GM21717 (cell line): Measurements from ENCODE around the gene SUSD4.
"Not testable (repeated sequence)": the region's sequence is repeated elsewhere in the genome, so short reads cannot be mapped to it uniquely, and the experiment has no call there.

Experiments used
- ATAC-seq: cut with Tn5 transposase; IDR thresholded peaks from one replicate; pipeline ENCODE4 v1.9.1; 2021; ENCODE audit warnings: mild to moderate bottlenecking, moderate library complexity; ENCODE audit not compliant: unreplicated experiment

The SUSD4 gene, protein sequence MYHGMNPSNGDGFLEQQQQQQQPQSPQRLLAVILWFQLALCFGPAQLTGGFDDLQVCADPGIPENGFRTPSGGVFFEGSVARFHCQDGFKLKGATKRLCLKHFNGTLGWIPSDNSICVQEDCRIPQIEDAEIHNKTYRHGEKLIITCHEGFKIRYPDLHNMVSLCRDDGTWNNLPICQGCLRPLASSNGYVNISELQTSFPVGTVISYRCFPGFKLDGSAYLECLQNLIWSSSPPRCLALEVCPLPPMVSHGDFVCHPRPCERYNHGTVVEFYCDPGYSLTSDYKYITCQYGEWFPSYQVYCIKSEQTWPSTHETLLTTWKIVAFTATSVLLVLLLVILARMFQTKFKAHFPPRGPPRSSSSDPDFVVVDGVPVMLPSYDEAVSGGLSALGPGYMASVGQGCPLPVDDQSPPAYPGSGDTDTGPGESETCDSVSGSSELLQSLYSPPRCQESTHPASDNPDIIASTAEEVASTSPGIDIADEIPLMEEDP

DNA sequence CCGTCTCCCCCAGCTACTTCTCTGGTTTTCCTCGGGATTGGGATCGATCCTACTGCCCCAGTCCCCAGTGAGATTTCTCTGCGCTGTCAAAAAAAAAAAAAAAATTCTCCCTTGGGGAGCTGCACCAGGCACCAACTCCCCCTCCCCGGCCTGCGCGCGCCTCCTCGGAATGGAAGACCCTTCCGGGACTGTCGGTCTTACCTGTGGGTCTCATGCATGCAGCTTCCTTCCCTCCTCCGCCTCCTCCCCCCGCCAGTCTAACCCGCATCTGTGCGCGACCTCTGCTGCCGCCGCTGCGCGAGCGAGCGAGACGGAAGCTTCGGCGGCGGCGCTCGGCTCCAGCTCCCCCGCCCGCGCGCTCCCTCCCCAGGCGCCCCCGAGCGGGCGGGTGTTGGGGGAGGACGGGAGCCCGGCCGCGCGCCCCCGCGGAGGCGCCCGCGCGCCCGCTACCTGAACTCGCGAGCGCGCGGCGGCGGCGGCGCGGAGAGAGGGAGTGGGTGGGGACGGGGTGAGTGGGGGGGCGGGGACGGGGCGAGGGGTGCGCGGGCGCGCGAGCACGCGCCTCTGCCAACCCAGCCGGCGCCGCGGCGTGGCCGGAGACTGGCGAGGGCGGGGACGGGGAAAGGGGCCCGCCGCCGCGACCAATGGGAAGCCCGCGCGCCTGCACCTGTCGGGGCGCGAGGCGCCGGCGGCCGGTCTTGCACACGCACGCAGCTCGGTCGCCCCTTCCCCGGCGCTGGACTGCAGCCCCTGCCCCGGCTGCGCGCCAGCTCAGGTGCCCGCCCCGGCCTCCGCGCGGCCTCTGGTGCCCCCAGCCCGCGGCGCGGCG is at the start of gene SUSD4:
SUSD4 (minus strand) TSS at position 321 of the 829 bp plus-strand sequence. CDS start 751 bp downstream, outside the sequence.
- no peak for ATAC-seq

DNA sequence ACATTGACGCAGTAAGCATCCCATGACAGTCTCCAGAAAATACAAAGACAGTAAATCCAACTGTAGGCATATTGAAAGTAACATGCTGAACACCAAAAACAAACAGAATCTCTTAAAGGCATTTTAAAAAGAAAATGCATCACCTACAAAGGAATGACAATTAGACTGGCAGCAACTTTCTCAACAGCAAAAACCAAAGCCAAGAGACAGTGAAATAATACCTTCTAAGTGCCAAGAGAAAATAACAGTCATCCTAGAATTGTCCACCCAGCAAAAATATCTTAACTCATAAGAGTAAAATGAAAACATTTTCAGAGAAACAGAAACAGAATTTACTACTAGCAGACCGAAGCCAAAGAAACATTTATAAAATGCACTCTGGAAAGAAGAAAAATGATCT is 49.2 kb upstream of the SUSD4 start:
- no peak for ATAC-seq

DNA sequence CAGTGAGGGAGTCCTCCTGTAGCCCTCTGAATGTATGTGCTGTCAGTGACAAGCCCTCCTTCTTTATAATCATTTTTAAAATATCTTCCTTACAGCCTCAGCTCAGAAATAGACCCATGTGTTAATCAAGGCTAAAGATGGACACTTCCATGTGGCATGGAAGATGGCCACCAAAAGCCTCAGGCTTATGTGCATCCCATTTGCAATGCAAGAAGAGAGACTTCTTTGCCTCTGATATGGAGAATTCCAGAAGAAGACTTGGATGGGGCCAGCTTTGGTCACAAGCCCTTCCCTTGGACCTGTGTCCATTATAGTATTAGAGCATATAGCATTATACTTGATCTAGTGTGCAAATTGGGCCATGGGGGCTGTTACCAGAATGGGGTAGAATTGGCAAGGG is 47.7 kb upstream of the SUSD4 start:
- no peak for ATAC-seq

DNA sequence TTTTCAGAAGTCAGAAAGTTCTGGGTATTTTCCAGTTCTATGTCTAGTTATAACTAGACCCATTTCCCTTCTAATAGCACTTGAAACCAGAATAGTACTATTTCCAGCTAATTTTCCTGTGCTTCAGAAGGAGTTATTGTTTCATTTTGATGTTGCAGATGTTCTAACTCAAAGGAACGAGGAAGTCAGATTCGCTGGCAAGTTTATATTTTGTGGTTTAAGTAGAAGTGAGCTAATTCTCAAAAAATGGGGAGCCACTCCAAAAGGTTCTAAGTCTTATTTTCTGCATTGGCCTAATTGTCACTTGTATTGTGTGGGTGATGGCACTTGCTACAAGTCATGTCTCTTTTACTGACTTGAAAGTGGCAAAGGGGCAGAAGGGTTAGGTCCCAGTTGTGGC is 47.3 kb upstream of the SUSD4 start:
- ATAC-seq, result no peak

DNA sequence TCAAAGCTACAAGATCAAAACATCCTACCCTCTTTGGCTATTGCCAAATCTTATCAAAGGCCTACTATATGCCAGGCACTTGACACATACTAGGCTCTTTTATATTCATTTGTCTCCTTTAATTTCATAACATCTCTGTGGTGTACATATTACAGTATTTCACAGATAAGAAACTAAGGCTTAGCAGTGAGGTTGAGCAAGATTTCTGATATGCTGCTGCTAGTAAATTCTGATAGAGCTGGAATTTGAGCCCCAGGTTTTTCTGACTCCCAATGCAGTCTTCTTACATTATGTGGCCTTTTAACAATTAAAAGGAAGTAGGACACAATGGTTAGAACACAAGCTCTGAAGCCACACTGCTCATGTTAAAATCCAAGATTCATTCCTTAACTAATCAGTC is 46.1 kb upstream of the SUSD4 start:
- no peak for ATAC-seq

DNA sequence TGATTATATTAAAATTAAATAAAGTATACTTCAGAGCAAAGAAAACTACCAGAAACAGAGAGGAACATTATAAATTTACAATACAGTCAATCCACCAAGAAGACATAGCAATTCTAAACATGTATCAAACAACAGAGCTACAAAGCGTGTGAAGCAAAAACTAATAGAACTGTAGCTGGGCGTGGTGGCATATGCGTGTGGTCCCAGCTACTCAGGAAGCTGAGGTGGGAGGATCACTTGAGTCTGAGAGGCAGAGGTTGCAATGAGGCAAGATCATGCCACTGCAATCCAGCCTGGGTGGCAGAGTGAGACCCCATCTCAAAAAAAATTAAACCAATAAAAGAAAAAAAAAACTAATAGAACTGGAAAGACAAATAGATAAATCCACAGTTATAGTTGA is 41.5 kb upstream of the SUSD4 start:
- no peak for ATAC-seq

DNA sequence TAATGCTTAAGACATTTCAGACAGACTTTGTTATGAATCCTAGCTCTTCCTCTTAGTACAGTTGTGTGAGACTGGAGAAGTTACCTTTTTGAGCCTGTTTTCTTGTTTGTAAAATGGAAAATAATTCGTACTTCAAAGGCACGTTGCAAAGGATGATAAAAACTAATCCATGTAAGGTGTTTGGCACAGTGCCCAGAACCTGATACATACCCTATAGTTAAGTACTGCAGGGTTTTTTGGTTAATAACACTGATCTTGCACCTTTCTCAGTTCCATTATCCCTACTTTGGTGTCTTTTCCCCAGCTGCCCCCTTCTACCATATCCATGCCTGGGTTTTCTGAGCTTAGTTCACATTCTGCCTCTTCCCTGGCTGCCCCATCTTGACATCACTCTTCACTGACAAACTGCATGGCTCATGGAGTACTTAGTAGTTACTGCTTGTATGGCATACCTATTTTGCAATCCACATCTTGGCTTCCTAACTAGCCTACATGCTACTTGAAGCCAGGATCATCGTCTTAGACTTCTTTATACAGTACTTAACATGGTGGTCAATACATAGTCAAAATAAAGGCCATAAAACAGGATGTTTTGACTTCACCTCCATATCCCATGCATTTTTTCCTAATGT is 39.3 kb upstream of the SUSD4 start:
- ATAC-seq, result no peak

DNA sequence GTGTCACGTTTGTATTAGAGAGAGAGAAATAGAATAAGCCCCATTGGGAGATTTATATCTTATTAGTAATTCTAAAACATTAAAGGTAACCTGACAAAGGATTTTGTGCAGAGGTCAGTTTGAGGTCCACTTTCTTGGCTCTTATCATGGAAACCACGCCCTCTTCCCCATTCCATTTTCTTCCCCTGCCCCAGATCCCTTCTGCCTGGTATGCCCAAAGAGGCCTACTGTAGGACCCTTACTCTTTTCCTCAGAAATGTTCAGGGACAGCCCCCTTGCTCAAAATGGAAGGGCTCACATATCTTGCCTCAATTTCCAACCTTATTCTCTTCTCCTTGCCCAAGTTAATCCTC is 38.8 kb upstream of the SUSD4 start:
- ATAC-seq, result no peak

DNA sequence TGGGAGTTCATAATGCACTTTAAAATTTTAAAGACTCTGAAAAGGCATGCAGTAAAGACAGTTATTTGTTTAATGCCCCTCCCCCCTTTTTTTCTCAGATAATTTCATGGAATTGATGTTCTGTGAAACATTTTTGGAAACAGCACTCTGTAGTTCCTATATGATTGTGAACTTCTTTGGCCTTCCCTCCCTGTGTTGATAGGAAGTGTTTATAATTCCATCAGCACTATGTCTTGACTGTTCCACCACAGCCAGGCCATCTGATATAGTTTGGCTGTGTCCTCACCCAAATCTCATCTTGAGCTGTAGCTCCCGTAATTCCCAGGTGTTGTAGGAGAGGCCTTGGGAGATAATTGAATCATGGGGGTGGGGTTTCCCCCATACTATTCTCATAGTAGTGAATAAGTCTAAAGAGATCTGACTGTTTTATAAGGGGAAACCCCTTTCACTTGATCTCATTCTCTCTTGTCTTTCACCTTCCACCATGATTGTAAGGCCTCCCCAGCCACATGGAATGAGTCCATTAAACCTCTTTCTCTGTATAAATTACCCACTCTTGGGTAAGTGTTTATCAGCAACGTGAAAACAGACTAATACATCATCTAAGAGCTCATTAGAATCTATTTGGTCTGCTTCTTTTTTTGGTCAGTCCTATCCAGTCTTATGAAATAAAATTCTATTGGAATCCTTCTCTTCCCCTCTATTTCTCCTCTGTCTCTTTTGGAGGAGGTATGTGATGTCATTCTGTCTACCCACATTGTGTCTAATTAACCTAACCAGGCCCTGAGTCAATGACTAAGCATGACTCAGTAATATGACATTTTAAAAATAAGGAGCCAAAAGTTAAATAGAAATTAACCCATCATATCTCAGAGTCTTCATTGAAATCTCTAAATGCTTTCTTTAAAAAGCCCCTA is 38.2 kb upstream of the SUSD4 start:
- ATAC-seq, result no peak

DNA sequence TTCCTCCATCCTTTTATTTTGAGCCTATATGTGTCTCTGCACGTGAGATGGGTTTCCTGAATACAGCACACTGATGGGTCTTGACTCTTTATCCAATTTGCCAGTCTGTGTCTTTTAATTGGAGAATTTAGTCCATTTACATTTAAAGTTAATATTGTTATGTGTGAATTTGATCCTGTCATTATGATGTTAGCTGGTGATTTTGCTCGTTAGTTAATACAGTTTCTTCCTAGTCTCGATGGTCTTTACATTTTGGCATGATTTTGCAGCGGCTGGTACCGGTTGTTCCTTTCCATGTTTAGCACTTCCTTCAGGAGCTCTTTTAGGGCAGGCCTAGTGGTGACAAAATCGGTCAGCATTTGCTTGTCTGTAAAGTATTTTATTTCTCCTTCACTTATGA is 35.4 kb upstream of the SUSD4 start:
- ATAC-seq, result not testable (repeated sequence)

DNA sequence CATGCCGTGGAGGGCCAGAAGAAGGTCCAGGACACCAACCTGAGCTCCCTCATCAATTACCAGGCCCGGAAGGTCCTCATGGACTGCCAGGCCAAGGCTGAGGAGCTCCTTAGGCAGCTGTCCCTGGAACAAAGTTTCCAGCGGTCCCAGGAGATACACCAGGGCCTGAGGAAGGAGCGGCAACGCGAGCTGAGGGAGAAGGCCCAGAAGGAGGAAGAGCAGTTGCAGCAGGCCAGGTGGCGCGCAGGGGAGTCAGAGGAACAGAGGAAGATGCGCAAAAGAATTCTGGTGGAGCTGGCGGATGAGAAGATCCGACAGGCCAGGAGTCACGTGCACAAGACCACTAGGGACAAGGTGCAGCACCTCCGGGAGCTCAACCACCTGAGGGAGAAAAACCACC is 30.7 kb upstream of the SUSD4 start:
- no peak for ATAC-seq

DNA sequence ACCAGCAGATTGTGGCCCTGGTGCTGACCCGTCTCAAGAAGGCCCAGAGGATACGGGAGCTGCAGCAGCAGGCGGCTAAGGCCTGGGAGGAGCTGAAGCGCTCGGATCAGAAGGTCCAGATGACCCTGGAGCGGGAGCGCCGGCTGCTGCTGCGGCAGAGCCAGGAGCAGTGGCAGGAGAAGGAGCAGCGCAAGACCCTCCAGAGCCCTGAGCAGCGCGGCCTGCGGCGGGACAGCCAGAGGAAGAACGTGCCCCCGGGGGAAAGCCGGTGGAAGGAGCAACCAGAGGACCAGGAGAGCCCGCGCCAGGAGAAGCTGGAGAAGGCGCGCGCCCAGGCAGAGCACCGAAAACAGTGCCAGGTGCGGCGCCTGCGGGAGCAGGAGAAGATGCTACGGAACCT is 30.3 kb upstream of the SUSD4 start:
- no peak for ATAC-seq

DNA sequence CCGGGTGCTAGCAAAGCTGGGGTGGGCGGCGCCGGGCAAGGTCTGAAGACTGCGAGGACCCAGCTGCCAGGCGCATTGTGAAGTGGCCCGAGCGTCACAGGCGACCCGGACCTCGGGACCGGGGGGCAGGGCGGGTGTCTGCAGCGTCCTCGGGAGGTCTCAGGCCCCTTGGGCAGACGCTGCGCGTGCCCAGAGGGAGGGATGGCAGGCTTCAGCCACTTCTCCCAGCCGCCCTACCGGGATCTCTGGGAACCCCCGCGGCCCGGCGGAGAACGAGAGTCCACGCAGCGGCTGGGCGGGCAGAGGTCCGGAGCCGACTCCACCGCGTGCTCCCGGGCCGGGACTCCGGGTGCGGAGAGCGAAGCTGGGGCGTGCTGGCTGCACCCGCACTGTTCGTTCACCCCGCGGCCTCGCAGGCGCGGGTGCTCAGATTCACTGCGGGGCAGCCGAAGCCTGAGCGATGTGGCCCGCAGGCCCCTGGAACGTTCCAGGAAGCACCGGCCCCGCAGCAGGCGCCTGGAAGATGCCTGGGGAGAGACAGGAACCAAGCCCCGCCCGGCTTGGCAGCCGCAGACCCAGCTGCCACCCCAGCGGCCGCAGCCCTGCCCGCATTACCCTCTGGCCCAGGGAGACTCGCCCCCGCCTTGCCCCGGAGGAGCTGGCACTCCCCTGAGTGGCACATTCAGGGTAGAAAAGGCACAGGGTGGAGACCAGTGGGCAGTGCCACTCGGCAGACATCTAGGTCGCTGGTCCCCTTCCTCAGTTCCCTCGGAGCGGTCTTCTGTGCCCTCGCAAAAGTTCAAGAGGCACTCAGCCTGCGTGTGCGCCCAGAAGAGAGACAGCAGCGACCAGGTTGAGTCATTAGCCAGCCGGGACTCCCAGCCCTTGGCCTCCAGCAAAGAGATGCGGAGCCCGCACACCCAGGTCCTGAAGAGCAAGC is 29.6 kb upstream of the SUSD4 start, which contains the start of gene CCDC185:
CCDC185 (plus strand) TSS at position 141 of the 940 bp plus-strand sequence; CDS start at position 202, 61 bp downstream.
- ATAC-seq, result no peak

DNA sequence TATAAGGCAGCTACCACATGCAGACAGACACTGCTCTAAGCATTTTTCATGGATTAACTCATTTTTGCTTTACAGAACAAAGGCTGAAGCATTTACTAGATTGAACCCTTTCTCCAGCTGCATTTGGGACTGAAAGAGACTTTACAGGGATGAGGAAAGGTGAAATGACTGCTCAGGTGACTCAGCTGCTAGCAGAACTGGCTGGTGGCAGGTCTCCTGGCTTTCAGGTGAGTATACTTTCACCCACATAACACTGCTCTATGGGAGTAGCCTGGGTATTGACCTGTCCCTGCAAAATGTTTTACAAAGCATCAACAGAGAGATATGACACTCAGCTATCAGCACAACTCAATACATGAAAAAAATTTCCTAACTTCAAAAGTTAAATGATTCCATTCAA is 26.6 kb upstream of the SUSD4 start:
- no peak for ATAC-seq

DNA sequence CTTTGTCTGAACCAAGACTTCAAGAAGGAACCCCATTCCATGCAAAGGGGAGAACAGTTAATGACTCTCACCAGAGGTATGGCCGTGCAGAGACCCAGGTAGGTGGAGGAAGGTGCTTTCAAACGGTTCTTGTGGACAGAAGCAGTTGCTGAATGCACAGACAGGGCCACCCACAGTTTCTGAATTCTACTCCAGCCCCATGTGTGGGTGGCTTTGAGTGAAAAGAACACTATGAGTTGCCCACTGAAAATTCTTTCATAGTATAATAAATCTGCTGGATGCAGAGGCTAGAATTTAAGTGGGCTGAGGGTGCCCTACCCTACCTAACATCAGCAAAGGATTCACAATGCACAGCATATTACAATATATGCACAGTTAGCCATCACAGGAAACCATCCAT is 22.0 kb upstream of the SUSD4 start:
- ATAC-seq, result no peak

DNA sequence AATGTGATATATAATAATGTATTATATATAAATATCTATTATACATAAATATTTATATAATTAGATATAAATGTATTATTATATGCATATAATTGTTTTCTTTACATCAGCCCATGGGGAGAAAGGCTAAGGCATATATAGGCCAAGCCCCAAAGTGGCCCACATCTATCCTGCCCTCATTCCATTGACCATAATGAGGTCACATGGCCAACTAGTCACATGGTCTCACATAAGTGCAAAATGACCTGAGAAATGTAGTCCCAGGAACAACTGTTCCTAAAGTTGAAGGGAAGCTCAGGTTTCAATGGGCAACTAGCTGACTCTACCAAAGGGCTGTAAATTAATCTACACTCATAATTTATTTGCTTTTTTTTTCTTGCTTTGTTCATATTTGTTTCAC is 14.8 kb upstream of the SUSD4 start:
- ATAC-seq, result no peak

DNA sequence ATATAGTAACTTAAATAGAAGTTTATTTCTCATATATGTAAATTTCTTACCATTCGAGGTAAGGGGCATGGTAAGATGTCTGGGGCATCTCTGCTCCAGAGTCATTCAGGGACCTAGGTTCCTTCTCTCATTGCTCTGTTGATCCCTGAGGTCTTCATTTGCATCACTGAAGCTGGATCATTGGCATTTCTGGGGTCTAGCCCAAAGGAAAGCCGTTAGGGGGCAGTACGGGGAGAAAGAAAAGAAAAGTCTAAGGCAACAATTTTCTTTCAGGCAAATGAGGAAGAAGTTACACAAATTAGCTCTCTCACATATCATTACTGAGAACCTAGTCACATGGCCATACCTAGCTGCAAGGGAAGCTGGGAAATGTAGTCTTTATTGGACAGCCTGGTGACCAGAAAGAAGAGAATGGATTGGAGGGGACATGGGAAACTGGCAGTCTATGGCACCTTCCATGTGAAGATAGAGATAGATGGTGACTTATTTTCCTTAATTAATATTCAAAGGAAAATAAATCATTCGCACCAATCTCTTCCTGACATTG is 10.2 kb upstream of the SUSD4 start:
- no peak for ATAC-seq

DNA sequence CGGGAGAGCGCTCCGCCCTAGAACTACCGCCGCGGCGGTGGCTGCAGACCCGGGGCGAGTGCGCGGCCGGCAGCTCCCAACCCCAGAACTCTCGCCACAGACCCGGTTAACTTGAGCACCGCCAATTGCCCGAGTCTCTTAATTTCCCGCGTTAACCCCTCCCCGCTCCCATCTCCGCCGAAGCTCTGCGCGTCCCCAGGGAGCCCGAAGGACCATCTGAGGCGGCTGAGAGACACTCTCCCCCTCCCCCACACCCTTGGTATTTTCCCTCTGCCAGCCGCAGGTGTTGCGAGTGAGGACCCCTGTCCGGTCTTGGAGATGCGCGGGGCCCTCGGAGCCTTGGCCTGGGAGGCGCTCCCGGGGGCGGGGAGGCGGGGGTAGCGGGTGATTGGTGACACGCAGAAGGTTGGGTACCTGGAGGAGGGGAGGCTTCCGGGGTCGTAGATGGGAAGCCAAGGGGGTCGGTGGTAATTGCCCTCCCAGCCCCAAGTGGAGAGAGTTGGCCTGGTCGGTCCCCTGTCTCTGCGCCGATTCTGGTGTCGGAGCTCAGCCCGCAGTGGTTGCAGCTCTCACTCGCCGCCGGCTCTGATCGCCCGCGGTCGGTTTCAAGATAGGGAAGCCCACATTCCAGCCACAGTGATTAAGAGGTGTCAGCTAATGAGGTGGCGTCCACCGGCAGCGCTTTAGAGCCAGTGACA is 858 bp upstream of the SUSD4 start:
- ATAC-seq, result no peak
